Ishikawa (cell line): Measurements from ENCODE around the gene MMP17.

Experiments
- CEBPB ChIP-seq: IDR thresholded peaks from 2 replicates; pipeline ENCODE4 v1.6.1; 2012
- CREB1 ChIP-seq: IDR thresholded peaks from 2 replicates; pipeline ENCODE4 v1.6.1; 2012; ENCODE audit warnings: low read depth
- EP300 ChIP-seq: IDR thresholded peaks from 2 replicates; pipeline ENCODE4 v1.6.1; 2012; ENCODE audit warnings: borderline replicate concordance
- NFIC ChIP-seq: IDR thresholded peaks from 2 replicates; pipeline ENCODE4 v1.6.1; 2012
- RAD21 ChIP-seq: IDR thresholded peaks from 2 replicates; pipeline ENCODE4 v1.6.1; 2012; ENCODE audit warnings: low read depth
- TAF1 ChIP-seq: IDR thresholded peaks from 2 replicates; pipeline ENCODE4 v1.6.1; 2012; ENCODE audit warnings: low read depth, mild to moderate bottlenecking
- TEAD4 ChIP-seq: IDR thresholded peaks from 2 replicates; pipeline ENCODE4 v1.6.1; 2012
- YY1 ChIP-seq: IDR thresholded peaks from 2 replicates; pipeline ENCODE4 v1.6.1; 2012; ENCODE audit warnings: low read depth
- ZBTB7A ChIP-seq: IDR thresholded peaks from 2 replicates; pipeline ENCODE4 v1.6.1; 2012; ENCODE audit warnings: low read depth
- TF ChIP-seq, protein P1 (sequence below): IDR thresholded peaks from 2 replicates; pipeline ENCODE4 v1.6.1; 2012; ENCODE audit warnings: low read depth, mild to moderate bottlenecking
- TF ChIP-seq, protein P2 (sequence below): IDR thresholded peaks from 2 replicates; pipeline ENCODE4 v1.6.1; 2012

DNA sequence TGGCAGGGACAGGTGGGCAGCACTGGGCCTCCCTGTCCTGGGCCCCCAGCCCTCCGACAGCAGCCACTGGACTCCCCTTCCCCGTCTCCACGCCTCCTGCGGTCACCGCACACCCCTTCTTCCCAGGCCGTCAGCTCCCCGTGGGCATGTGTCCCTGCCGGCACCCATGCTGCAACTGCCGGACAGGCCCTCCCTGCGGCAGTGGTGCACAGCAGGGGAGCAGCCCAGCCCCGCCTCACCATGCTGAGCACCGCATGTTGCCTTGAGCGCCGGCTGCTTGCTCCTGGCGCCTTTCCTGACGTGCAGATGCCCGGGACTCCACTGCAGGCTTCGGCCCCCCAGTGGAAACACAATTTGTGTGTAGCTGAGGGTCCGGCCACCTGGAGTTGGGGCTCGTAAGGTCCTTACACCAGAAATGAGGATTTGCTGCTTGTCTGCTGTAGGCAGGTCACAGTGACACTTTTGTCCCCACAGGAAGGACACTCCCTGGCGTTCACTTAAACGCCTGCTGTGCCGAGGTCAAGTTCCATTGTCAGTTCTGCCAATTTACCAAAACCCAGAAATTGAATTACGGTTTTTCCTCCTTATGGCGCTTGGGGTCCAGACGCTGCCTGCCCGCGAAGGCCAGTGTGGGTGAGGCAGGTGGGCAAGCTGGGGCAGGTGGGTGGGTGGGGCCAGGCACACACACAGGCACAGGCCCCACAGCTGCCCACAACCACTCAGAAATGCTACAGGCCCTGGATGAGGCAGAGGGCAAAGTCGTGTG lies 28.2 kb upstream of the MMP17 start:
- TF ChIP-seq CEBPB (no peak), ZBTB7A (peak; percentile 25; the same call in 1 of the 2 replicates), NFIC (peak; percentile 65), CREB1 (no peak), YY1 (0 out of 2 replicates have a peak, but pooled peaks have one; percentile 20), TAF1 (no peak), RAD21 (peak; percentile 9; the same call in 1 of the 2 replicates), EP300 (peak; percentile 84), TEAD4 (no peak; the same call in none of the 2 replicates)
- TF ChIP-seq, protein P1, sequence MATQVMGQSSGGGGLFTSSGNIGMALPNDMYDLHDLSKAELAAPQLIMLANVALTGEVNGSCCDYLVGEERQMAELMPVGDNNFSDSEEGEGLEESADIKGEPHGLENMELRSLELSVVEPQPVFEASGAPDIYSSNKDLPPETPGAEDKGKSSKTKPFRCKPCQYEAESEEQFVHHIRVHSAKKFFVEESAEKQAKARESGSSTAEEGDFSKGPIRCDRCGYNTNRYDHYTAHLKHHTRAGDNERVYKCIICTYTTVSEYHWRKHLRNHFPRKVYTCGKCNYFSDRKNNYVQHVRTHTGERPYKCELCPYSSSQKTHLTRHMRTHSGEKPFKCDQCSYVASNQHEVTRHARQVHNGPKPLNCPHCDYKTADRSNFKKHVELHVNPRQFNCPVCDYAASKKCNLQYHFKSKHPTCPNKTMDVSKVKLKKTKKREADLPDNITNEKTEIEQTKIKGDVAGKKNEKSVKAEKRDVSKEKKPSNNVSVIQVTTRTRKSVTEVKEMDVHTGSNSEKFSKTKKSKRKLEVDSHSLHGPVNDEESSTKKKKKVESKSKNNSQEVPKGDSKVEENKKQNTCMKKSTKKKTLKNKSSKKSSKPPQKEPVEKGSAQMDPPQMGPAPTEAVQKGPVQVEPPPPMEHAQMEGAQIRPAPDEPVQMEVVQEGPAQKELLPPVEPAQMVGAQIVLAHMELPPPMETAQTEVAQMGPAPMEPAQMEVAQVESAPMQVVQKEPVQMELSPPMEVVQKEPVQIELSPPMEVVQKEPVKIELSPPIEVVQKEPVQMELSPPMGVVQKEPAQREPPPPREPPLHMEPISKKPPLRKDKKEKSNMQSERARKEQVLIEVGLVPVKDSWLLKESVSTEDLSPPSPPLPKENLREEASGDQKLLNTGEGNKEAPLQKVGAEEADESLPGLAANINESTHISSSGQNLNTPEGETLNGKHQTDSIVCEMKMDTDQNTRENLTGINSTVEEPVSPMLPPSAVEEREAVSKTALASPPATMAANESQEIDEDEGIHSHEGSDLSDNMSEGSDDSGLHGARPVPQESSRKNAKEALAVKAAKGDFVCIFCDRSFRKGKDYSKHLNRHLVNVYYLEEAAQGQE = no peak
- TF ChIP-seq, protein P2, sequence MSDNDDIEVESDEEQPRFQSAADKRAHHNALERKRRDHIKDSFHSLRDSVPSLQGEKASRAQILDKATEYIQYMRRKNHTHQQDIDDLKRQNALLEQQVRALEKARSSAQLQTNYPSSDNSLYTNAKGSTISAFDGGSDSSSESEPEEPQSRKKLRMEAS = peak; percentile 93
